Measurements from ENCODE around the gene SLC22A2. TPM values are rescaled to one million over a fixed set of nuclear protein-coding genes. Genes with fewer than 3 reads are reported as not detected.

SLC22A2 gene
- total and polyA plus RNA-seq, 4 donors = not detected

- TF ChIP-seq ATF3 (IDR thresholded peaks at IDR 0.05) = no peak
These were observed 39.5 kb upstream of the SLC22A2 start (continued) for GRCh38 chr6:160298121-160298520.

GRCh38 chr6:160297310-160297709, 38.7 kb upstream of the SLC22A2 start:
- H3K4me1 ChIP-seq (ENCODE audit: control insufficient read depth in 4 of 4, insufficient read depth in 4 of 4, low read length in 3 of 4) = peaks cover 0 to 6% (median 0%) of the 10 kb centered on the region in 4 donors
- WGBS = 42% methylated on average over 6 of the region's 6 CpGs
- H3K9ac ChIP-seq (ENCODE audit: low read depth in 1 of 2, low read length in 2 of 2) = no peak overlapping the region
- no peaks in the 10 kb centered on the region for H3K36me3 ChIP-seq (ENCODE audit: control insufficient read depth in 4 of 4, insufficient read depth in 3 of 4, low read depth in 1 of 4, low read length in 3 of 4)
- H3K9me3 ChIP-seq (ENCODE audit: control insufficient read depth in 4 of 4, low read length in 3 of 4) = no peaks in the 10 kb centered on the region
- H3K27ac ChIP-seq (ENCODE audit: low read depth in 1 of 2, low read length in 2 of 2) = no peak overlapping the region
- H3K4me3 ChIP-seq (ENCODE audit: low read depth in 1 of 3, low read length in 3 of 3) = no peak overlapping the region
- no peak for DNase-seq (ENCODE audit: low spot score)
- H3K27me3 ChIP-seq (ENCODE audit: control insufficient read depth in 4 of 4, insufficient read depth in 4 of 4, low read length in 3 of 4) = no peaks in the 10 kb centered on the region
- TF ChIP-seq MAX (IDR thresholded peaks at IDR 0.05) (no peak), CTCF (IDR thresholded peaks at IDR 0.05; ENCODE audit: low read depth, low read length, missing input control) (peak; percentile 72), FOXA2 (IDR thresholded peaks at IDR 0.05) (no peak), TAF1 (conservative IDR thresholded peaks at IDR 0.05) (no peak), SP1 (IDR thresholded peaks at IDR 0.05) (no peak), YY1 (IDR thresholded peaks at IDR 0.05) (no peak), GABPA (IDR thresholded peaks at IDR 0.05 in 1 of 2, conservative IDR thresholded peaks at IDR 0.05 in 1 of 2) (no peak), NR2F2 (IDR thresholded peaks at IDR 0.05) (no peak), EGR1 (IDR thresholded peaks at IDR 0.05; ENCODE audit: low read depth in 2 of 2) (no peak), ZBTB33 (IDR thresholded peaks at IDR 0.05) (no peak), JUND (IDR thresholded peaks at IDR 0.05) (no peak), HNF4G (IDR thresholded peaks at IDR 0.05) (no peak), RXRA (IDR thresholded peaks at IDR 0.05) (no peak), HNF4A (conservative IDR thresholded peaks at IDR 0.05) (peak in 1 of 2 donors; percentile 6), FOXA1 (IDR thresholded peaks at IDR 0.05) (no peak), RAD21 (IDR thresholded peaks at IDR 0.05) (peak; percentile 91 to 92)

- Histone ChIP-seq H3K4me1 (ENCODE audit: control insufficient read depth in 4 of 4, insufficient read depth in 4 of 4, low read length in 3 of 4) (peaks cover 0 to 2% (median 0%) of the 10 kb centered on the region in 4 donors), H3K27ac (ENCODE audit: low read depth in 1 of 2, low read length in 2 of 2) (no peak overlapping the region), H3K4me3 (ENCODE audit: low read depth in 1 of 3, low read length in 3 of 3) (no peak overlapping the region), H3K36me3 (ENCODE audit: control insufficient read depth in 4 of 4, insufficient read depth in 3 of 4, low read depth in 1 of 4, low read length in 3 of 4) (no peaks in the 10 kb centered on the region), H3K9me3 (ENCODE audit: control insufficient read depth in 4 of 4, low read length in 3 of 4) (no peaks in the 10 kb centered on the region), H3K27me3 (ENCODE audit: control insufficient read depth in 4 of 4, insufficient read depth in 4 of 4, low read length in 3 of 4) (no peaks in the 10 kb centered on the region), H3K9ac (ENCODE audit: low read depth in 1 of 2, low read length in 2 of 2) (no peak overlapping the region)
- WGBS = 66% methylated on average over 8 of the region's 8 CpGs
- TF ChIP-seq RXRA (IDR thresholded peaks at IDR 0.05) (no peak), NR2F2 (IDR thresholded peaks at IDR 0.05) (no peak), REST (IDR thresholded peaks at IDR 0.05) (no peak), FOXA2 (IDR thresholded peaks at IDR 0.05) (no peak), MAX (IDR thresholded peaks at IDR 0.05) (no peak), CTCF (IDR thresholded peaks at IDR 0.05; ENCODE audit: low read depth, low read length, missing input control) (no peak), ATF3 (IDR thresholded peaks at IDR 0.05) (no peak), TAF1 (conservative IDR thresholded peaks at IDR 0.05) (no peak), FOXA1 (IDR thresholded peaks at IDR 0.05) (no peak), EGR1 (IDR thresholded peaks at IDR 0.05; ENCODE audit: low read depth in 2 of 2) (no peak)
- DNase-seq (ENCODE audit: low spot score) = no peak
These were observed 35.2 kb upstream of the SLC22A2 start for GRCh38 chr6:160293844-160294243.

Measured in liver (tissue), 9 donors.